ENCODE measurements around the gene FHL2.

DNA sequence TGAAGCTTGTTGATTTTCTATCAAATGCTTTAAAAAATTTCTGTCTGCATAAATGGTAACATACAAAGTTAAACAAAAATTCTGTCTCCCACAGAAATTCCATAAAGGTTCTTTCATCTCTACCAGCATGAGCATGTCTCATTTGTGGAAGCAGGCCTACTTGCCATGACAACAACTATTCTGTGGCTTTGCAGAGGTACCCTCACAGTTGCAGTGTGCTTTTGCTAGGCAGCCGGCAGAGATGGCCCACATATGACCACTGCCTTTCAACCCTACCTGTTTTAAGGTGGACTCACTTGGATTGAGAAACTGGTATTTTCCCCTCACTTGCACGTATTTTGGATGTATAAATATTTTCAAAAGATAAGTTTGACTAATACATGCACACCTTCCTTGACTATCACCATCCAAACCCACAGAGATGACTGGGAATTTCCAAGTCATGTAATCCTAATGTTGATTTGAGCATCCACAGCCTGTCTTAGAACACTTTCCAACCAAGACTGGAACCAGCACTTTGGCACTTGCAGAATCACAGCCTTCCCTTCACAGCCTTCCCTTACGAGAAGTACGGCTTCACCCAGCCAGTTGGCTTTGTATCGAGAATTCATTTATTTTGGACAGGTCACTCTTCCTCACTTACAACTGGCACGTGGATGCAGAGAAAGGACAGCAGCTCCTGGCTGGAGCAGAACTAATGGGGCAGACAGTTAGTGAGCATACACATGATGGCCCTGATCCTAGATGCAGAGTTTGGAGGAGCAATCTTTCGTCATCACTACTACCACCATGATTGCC, 9.3 kb upstream of the FHL2 start:
- TF ChIP-seq, protein P1, sequence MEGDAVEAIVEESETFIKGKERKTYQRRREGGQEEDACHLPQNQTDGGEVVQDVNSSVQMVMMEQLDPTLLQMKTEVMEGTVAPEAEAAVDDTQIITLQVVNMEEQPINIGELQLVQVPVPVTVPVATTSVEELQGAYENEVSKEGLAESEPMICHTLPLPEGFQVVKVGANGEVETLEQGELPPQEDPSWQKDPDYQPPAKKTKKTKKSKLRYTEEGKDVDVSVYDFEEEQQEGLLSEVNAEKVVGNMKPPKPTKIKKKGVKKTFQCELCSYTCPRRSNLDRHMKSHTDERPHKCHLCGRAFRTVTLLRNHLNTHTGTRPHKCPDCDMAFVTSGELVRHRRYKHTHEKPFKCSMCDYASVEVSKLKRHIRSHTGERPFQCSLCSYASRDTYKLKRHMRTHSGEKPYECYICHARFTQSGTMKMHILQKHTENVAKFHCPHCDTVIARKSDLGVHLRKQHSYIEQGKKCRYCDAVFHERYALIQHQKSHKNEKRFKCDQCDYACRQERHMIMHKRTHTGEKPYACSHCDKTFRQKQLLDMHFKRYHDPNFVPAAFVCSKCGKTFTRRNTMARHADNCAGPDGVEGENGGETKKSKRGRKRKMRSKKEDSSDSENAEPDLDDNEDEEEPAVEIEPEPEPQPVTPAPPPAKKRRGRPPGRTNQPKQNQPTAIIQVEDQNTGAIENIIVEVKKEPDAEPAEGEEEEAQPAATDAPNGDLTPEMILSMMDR (IDR thresholded peaks at IDR 0.05) = no peak
- no peak for TF ChIP-seq POLR2A (IDR thresholded peaks at IDR 0.05)

Measured in right lobe of liver (tissue), 4 donors.